Forelimb muscle (tissue), 1 donor: ENCODE results near the gene MCU. TPM values are rescaled to one million over a fixed set of nuclear protein-coding genes. Genes with fewer than 3 reads are reported as not detected.
A peak's percentile ranks its signal among the peaks of the same experiment; 100 is the strongest.
"Not testable (repeated sequence)": the region's sequence is repeated elsewhere in the genome, so short reads cannot be mapped to it uniquely, and the experiment has no call there.

Source experiments
- DNase-seq: peaks from one replicate; pipeline ENCODE4 v3.0.0-alpha.2; 2013; ENCODE audit warnings: low read depth
- polyA plus RNA-seq: library from polyadenylated mRNA; unstranded; fragments of 120-200 nt; gene quantifications from one replicate; pipeline ENCODE4 v1.2.1, GENCODE V29; 2013; ENCODE audit not compliant: insufficient read length

MCU gene
- polyA plus RNA-seq, 1 donor: 111 TPM

- DNase-seq: no peak
These were observed 38.5 kb downstream of the MCU start for GRCh38 chr10:72730479-72730878.

- no peak for DNase-seq
These were observed 40.0 kb downstream of the MCU start for GRCh38 chr10:72731916-72732419.

DNA sequence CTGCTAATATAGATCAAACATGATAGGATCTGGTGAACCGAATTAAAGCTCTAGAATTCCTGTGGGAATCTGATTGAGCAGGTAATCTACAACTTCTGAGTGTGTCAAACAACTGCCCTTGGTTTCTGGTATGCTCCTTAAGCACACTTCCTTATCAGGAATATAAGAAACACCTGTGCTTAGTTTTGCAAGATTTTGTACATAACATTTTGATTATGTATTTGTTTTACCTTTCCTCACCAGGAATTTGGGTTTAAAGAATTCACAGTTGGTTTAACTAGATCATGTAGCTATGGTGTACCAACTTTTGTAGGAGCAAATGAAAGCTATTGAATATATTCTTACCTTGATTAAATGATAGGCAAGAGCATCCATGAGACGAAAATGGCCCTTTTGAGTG lies 40.6 kb downstream of the MCU start:
- no peak for DNase-seq

DNA sequence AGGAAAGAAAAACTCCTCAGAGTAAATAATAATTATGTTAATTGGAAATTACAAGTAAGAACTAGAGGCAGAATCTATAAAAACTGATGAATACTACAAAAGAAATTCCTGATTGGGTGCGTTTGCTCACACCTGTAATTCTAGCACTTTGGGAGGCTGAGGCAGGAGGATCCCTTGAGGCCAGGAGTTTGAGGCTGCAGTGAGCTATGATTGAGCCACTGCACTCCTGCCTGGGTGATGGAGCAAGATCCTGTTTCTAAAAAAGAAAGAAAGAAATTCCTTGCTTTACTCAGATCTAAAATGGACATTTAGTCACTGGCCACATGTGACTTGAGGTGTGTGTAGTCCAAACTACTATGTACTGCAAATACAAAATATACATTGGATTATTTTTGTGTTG lies 42.0 kb downstream of the MCU start:
- DNase-seq: no peak

GRCh38 chr10:72735288-72735936 lies 43.5 kb downstream of the MCU start:
- no peak for DNase-seq

DNA sequence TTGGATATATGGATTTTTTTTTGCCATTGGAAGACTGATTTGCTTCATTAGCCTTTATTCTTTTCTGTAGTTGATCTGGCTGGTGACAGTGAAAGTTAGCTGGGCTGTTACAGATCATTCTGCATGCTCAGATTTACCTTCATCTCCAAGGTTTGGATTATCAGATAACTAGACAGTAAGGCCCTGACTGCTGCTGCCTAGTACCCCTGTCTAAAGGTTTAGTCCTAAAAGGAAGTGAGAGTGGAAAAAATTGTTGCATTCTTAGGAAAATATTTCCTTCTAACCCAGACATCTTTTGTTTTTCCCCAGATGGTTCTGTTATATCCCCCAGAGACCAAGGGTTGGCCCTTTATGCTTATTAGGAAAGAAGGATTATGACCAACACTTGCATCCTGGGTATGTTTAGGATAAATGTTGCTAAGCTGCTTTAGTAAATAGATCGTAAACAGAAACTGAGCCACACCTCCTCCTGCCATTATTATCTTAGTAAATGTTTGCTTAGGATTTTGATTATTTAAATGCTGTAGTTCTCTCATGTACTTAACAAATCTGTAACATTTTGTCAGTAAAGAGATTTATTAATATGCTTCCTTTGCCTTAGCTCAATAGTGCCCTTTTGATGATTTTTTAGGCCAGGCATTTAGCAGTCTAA lies 44.4 kb downstream of the MCU start:
- peak; percentile 54 for DNase-seq

DNA sequence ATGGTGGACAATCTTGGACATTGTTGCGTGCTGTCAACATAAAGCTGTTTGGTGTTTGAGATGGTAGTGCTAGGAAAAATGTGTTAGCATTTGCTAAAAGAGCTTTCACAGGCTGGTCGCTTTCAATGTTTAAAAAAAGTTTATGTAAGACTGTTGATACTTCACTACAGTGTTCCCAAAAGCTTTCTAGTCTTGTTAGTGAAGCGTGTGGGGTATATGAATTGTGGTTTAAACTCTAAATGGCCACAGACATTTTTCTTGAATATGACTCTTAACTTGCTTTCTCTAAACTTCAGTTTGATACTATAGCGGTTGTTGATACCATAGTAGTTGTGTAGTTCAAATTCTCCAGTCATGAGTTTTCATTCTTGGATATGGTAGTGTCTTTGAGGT lies 44.9 kb downstream of the MCU start:
- no peak for DNase-seq

DNA sequence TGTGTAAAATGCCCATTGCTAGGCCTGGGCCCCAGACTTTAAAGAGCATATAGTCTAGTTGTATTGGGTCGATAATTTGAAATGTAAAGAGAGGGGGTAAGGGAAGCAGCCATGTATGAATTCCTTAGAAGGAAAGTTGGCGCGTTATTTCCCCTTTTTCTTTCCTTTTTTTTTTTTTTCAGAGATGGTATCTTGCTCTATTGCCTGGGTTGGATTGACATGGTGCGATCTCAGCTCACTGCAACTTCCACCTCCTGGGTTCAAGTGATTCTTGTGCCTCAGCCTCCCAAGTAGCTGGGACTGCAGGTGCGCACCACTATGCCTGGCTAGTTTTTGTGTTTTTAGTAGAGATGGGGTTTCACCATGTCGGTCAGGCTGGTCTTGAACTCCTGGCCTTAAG lies 45.4 kb downstream of the MCU start:
- not testable (repeated sequence) for DNase-seq

GRCh38 chr10:72738486-72738885 lies 46.5 kb downstream of the MCU start:
- DNase-seq: peak; percentile 54

- DNase-seq: no peak
These were observed 48.6 kb downstream of the MCU start for GRCh38 chr10:72740528-72740927.

DNA sequence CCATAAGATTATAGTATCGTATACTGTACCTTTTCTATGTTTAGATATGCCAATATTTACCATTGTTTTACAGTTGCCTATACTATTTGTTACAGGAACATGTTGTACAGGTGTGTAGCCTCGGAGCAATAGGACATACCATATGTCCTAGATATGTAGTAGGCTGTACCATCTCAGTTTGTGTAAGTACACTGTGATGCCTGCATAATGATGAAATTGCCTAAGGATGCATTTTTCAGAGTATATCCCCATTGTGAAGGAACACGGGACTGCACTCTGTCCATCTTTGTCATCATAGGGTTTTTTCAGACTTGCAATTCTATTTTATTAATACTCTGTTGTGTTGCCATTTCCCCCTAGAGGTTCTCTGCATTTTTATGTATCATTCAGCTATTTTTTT lies 50.1 kb downstream of the MCU start:
- DNase-seq: no peak

DNA sequence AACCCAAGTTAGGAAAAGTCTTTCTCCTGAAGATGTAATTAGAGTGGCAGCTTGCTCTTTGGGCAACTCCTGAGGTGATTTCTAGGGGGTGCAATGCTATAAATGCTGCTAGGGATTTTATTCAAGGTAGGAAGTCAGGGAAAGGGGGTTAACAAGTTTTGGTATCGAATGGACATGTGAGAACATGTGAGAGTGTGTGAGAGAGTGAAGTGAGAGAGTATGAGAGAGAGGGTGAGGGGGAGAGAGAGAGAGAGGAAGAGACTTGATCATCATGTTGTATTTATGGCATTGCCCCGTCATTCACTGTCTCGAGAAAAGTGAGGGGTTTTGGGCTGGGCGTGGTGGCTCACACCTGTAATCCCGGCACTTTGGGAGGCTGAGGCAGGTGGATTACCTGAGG lies 50.9 kb downstream of the MCU start:
- no peak for DNase-seq

DNA sequence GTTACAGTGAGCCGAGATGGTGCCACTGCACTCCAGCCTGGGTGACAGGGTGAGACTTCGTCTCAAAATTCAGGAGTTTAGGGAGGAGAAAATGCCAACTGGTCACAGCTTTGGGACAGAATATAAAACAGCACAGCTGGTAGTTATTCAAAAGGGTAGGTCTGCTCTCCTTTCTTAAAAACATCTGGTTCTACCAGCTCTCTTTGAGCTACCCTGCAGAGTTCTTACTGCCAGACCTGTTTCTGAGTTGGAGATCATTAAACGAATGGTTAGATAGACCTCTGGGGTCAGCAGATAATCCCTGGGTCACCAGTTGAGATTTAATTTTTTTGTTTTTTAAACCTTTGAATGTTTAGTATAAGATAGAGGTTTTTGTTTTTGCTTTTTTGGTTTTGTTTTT lies 52.6 kb downstream of the MCU start:
- DNase-seq: no peak

DNA sequence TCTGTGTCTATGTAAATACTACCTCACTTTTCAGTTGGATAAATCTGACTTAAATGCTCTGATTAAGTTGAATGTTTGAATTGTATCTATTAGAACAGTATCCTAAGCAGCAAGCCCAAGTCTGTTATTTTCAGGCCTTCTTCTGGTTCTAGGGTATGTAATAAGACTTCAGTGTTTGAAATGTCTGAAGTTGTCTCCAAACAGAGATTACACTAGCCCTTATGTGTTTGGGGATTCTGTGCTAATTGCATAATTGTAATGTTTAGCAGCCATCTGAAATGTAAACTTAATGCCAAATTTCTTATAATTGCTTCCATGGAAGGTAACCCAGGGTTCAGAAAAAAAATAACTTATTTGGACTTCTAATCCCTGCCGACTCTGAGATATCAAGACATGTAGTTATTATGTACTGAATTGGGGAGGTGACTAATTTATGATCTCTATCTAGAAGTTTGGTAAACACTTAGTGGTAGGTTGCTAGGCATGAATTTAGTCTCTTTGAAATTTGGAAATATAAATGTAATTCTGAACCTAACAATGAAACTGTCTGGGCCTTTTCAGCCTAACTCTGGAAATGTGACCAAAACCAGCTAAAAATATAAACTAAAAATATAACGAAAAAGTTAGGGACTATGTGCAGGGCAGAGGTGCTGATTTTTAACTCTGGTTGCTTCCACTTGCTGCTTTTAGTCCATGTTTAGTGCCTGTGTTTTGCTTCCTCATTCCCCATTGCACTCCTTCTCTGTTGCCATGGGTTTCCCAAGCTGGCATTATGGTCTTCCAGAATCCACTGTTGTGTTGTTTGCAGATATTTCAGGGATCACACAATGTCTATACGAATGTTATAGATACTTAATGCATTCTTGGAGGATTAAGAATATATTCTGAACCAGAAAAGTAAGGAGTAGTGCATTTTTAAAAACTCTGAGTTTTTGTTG lies 54.8 kb downstream of the MCU start:
- no peak for DNase-seq

DNA sequence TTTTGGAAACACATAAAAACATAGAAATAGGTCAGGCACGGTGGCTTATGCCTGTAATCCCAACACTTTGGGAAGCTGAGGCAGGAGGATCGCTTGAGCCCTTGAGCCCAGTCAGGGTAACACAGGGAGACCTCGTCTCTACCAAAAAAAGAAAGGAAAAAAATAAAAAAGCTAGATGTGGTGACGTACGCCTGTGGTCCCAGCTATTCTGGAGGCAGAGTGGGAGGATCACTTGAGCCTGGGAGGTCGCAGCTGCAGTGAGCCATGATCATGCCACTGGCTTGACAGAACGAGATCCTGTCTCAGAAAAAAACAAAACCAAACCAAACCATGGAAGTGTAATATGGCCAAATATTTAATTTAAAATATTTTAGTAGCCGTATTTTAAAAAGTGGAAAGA lies 55.6 kb downstream of the MCU start:
- no peak for DNase-seq

DNA sequence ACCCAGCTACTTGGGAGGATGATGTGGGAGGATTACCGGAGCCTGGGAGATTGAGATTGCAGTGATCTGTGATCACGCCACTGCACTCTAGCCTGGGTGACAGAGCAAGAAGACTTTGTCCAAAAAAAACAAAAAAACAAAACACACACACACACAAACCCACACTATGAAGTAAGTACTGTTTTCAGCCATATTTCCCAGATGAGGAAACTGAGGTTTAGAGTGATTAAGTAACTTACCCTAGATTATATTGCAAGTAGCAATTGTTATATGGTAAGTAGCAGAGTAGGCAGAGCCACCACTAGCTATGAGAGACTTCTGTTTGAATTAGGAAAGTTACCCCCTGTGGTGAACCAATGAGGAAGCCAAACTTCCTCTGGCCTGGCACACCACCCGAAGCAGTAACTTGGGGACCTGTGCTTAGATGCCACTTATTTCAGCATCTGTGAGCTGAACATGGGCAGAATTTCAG lies 61.9 kb downstream of the MCU start:
- DNase-seq: no peak

DNA sequence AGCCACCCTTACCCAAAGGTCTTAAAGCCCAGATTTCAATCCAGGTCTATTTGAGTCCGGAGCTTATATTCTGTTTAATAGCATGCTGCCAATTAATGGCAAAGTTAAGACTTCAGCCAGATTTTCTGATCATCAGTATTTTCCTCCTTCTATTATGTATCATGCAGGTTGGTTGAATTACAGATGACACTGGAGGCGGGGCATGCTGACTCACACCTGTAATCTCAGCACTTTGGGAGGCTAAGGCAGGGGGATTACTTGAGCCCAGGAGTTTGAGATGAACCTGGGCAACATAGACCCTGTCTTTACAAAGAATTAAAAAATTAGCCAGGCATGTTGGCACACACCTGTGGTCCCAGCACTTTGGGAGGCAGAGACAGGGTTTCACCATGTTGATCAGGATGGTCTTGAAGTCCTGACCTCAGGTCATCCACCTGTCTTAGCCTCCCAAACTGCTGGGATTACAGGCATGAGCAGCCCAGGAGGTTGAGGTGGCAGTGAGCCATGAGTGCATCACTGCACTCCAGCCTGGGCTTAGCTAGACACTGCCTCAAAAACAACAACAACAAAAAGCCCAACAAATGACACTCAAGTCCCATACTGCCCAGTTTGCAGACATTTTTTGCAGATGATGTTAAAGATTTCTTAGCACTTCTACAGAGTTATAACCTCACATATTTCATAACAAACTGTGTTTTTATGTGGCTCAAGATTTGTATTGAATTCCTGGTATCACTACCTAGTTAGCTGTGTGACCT lies 62.5 kb downstream of the MCU start:
- no peak for DNase-seq

GRCh38 chr10:72756674-72757385 lies 64.9 kb downstream of the MCU start:
- DNase-seq: no peak

DNA sequence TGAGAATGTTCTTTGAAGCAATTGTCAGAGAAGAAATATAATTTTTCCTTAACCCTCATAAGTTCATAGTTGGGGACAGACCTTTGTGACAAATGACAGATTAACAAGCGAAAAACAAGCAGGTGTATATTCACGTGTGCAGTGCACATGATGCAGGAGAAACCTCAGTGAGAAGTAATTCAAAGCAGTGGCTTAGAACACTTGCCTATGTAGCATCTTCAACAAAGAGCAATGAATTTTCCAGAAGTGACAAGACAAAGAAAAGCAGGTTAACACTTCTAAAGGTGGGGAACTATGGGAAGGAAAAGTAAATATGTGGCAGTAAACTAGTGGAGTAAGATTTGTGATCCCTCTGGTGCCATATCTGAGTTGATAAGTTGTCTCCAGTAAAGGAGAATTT lies 65.8 kb downstream of the MCU start:
- DNase-seq: no peak

- not testable (repeated sequence) for DNase-seq
These were observed 67.0 kb downstream of the MCU start for GRCh38 chr10:72758930-72759329.

GRCh38 chr10:72759584-72759983 lies 67.6 kb downstream of the MCU start:
- DNase-seq: no peak
